GM12878 (cell line): ENCODE data around the gene ANKMY1. TPM values are rescaled to one million over a fixed set of nuclear protein-coding genes. Genes with fewer than 3 reads are reported as not detected.

ENCODE experiments used
- ATAC-seq: fragments of 200-7000 bp; cut with Tn5 transposase; 3 replicates; pipeline ENCODE4 v1.9.1; 2020; ENCODE audit warnings: mild to moderate bottlenecking, moderate library complexity
- BruUV-seq: library from RNA; stranded (reverse); fragments of 400-500 nt; replicated peaks from 2 replicates; lab custom pipeline; 2021; lab: Mats Ljungman, UMichigan
- CTCF ChIA-PET: fragments of 300-600 bp; sonication (Branson Sonifier 250); formaldehyde crosslinking; extraction: SDS; loops from one replicate; lab custom pipeline; 2021; ENCODE audit warnings: inconsistent platforms; lab: Yijun Ruan, JAX
- POLR2A ChIA-PET: fragments of 350-600 bp; formaldehyde crosslinking; extraction: SDS; loops from one replicate; lab custom pipeline; 2021; ENCODE audit warnings: inconsistent platforms; lab: Charles Lee
- RAD21 ChIA-PET: fragments of 300-600 bp; sonication (Branson Sonifier 250); formaldehyde crosslinking; loops from one replicate; lab custom pipeline; 2023; ENCODE audit warnings: antibody characterized with exemption; ENCODE audit not compliant: unreplicated experiment; lab: Charles Lee
- SMC1A ChIA-PET: fragments of 300-600 bp; sonication (Branson Sonifier 250); formaldehyde crosslinking; loops from one replicate; lab custom pipeline; 2023; ENCODE audit not compliant: unreplicated experiment, uncharacterized antibody; lab: Charles Lee
- DNase-seq: peaks from one replicate; pipeline ENCODE4 v3.0.0-alpha.2; 2011; ENCODE audit warnings: low read depth, low spot score
- FAIRE-seq: peaks from 3 replicates; lab custom pipeline; 2011; peaks lifted over from hg19 to GRCh38; lab: Jason Lieb, UNC
- H2AFZ ChIP-seq: 2 replicates; pipeline ENCODE4 v1.6.0; 2011; ENCODE audit warnings: low read depth, low read length, control low read depth; ENCODE audit not compliant: control insufficient read depth
- H3K27ac ChIP-seq: 2 replicates; pipeline ENCODE4 v1.5.1; 2011; ENCODE audit warnings: control low read depth; ENCODE audit not compliant: control insufficient read depth, insufficient read depth
- H3K27me3 ChIP-seq, 2 experiments: replicated peaks in 1 of 2; 2 replicates each; pipeline versions ENCODE4 v1.6.0 to v1.6.1; 2011; ENCODE audit warnings: low read length in 1 of 2; ENCODE audit not compliant: control insufficient read depth in 2 of 2, insufficient read depth in 2 of 2
- H3K36me3 ChIP-seq, 2 experiments: 2 replicates each; pipeline ENCODE4 v1.5.1; 2011; ENCODE audit warnings: low read length in 1 of 2; ENCODE audit not compliant: control insufficient read depth in 2 of 2, insufficient read depth in 2 of 2
- H3K4me1 ChIP-seq: 2 replicates; pipeline ENCODE4 v1.6.1; 2011; ENCODE audit warnings: mild to moderate bottlenecking, low read length, moderate library complexity, mixed read lengths; ENCODE audit not compliant: control insufficient read depth, insufficient read depth
- H3K4me2 ChIP-seq: 2 replicates; pipeline ENCODE4 v1.6.0; 2011; ENCODE audit warnings: control low read depth; ENCODE audit not compliant: control insufficient read depth, insufficient read depth
- H3K4me3 ChIP-seq: fragments of 200-600 bp; sonication (generic); 2 replicates; pipeline ENCODE4 v1.5.1; 2016
- H3K79me2 ChIP-seq: 2 replicates; pipeline ENCODE4 v1.6.0; 2011; ENCODE audit warnings: low read length; ENCODE audit not compliant: control insufficient read depth, insufficient read depth
- H3K9ac ChIP-seq: 2 replicates; pipeline ENCODE4 v1.8.0; 2011; ENCODE audit warnings: low read length, control low read depth, mixed read lengths; ENCODE audit not compliant: control insufficient read depth, insufficient read depth
- H3K9me3 ChIP-seq: replicated peaks from 3 replicates; pipeline ENCODE4 v1.5.1; 2011; ENCODE audit warnings: mild to moderate bottlenecking, low read length; ENCODE audit not compliant: control insufficient read depth, insufficient read depth
- H4K20me1 ChIP-seq: 2 replicates; pipeline ENCODE4 v1.6.0; 2011; ENCODE audit not compliant: control insufficient read depth, insufficient read depth
- E2F4 ChIP-seq: IDR thresholded peaks from 2 replicates; pipeline ENCODE4 v1.6.1; 2012; ENCODE audit warnings: low read depth, low read length, improper control_type of control experiment
- E2F8 ChIP-seq: fragments of 450-650 bp; IDR thresholded peaks from 2 replicates; pipeline ENCODE4 v1.6.1; 2018; ENCODE audit warnings: mild to moderate bottlenecking, low read depth, moderate library complexity; ENCODE audit not compliant: partially characterized antibody
- JUNB ChIP-seq: IDR thresholded peaks from 2 replicates; pipeline ENCODE4 v1.6.1; 2016; ENCODE audit warnings: antibody characterized with exemption, mild to moderate bottlenecking
- KDM1A ChIP-seq: fragments of 200-600 bp; sonication (generic); IDR thresholded peaks from 2 replicates; pipeline ENCODE4 v1.6.1; 2016; ENCODE audit warnings: borderline replicate concordance
- KLF5 ChIP-seq: fragments of 450-650 bp; IDR thresholded peaks from 2 replicates; pipeline ENCODE4 v1.6.1; 2014; ENCODE audit warnings: mild to moderate bottlenecking; ENCODE audit not compliant: partially characterized antibody
- MEF2A ChIP-seq: IDR thresholded peaks from 2 replicates; pipeline ENCODE4 v1.6.1; 2011; ENCODE audit warnings: low read depth, mild to moderate bottlenecking, low read length, moderate library complexity; ENCODE audit not compliant: insufficient read depth
- MLLT1 ChIP-seq: fragments of 450-650 bp; IDR thresholded peaks from 2 replicates; pipeline ENCODE4 v1.6.1; 2016; ENCODE audit warnings: mild to moderate bottlenecking
- SUZ12 ChIP-seq: fragments of 200-600 bp; sonication (generic); IDR thresholded peaks from one replicate; pipeline ENCODE4 v1.6.1; 2018; ENCODE audit warnings: antibody characterized with exemption, mild to moderate bottlenecking; ENCODE audit not compliant: unreplicated experiment
- ZNF217 ChIP-seq: fragments of 450-650 bp; IDR thresholded peaks from 2 replicates; pipeline ENCODE4 v1.6.1; 2017; ENCODE audit warnings: antibody characterized with exemption, mild to moderate bottlenecking
- ZNF274 ChIP-seq: IDR thresholded peaks from one replicate; pipeline ENCODE4 v1.8.0; 2011; ENCODE audit not compliant: insufficient read length, insufficient read depth
- WGBS: methylation state at CpG from one replicate; pipeline ENCODE4 v1.1.6; 2016; ENCODE audit warnings: low lambda C conversion rate; ENCODE audit not compliant: insufficient replicate concordance, insufficient coverage; ENCODE audit errors: missing lambda C conversion rate; 5-methylcytosine and 5-hydroxymethylcytosine counted together
- in situ Hi-C: fragments of 300-500 bp; cut with MboI; formaldehyde crosslinking; loops from 9 replicates; pipeline ENCODE4 v1.14.3; 2018; ENCODE audit warnings: mixed read lengths
- intact Hi-C: fragments of 100-400 bp; cut with micrococcal nuclease; formaldehyde crosslinking; loops from one replicate; pipeline ENCODE4 v1.14.2; 2022; ENCODE audit not compliant: unreplicated experiment
- polyA plus RNA-seq, 11 experiments: library from polyadenylated mRNA; depleted of rRNA in 4 of 11; unstranded in 6 of 11; stranded (reverse) in 5 of 11; fragments of >200 nt; fragmentation: Nextera tagmentation in 4 of 11; fragmentation: Illumina TruSeq in 1 of 11; extraction: Ambion mirVana in 4 of 11; extraction: Trizol in 1 of 11; gene quantifications; 1 replicate in 1 of 11; 2 replicates in 10 of 11; pipeline versions ENCODE4 v1.2.1 to v1.2.3, GENCODE V29; 2011 to 2016; ENCODE audit warnings: inconsistent platforms in 2 of 11, missing spikeins in 2 of 11, low read depth in 1 of 11
- total RNA-seq, 4 experiments: library from RNA; depleted of rRNA in 3 of 4; stranded (reverse); fragments of >200 nt in 3 of 4; fragmentation: Illumina TruSeq in 1 of 4; extraction: Trizol in 1 of 4; gene quantifications; 2 replicates each; pipeline versions ENCODE4 v1.2.1 to v1.2.3, GENCODE V29; 2013 to 2021

The ANKMY1 gene
- total and polyA plus RNA-seq, 10 of the 15 experiments (the other 5 are each of a cell fraction or from before 2014, with no cell fraction given), result 1.1 to 15.3 (median 11.1) TPM

GRCh38 chr2:240453461-240454105 is 104.2 kb downstream of the ANKMY1 start:
- Histone ChIP-seq H3K4me2 (no peak overlapping the region), H3K9me3 (no peaks in the 10 kb centered on the region), H3K4me1 (no peaks in the 10 kb centered on the region), H3K4me3 (no peak overlapping the region), H3K27me3 (peaks cover 11 to 12% of the 10 kb centered on the region in 2 experiments), H3K9ac (no peak overlapping the region), H3K79me2 (no peaks in the 10 kb centered on the region), H4K20me1 (no peaks in the 10 kb centered on the region), H3K36me3 (no peaks in the 10 kb centered on the region), H2AFZ (no peak overlapping the region), H3K27ac (no peak overlapping the region)
- in situ Hi-C loops (no loop called here), intact Hi-C loops (no loop called here)
- TF ChIP-seq ZNF274 (no peak), JUNB (no peak), KLF5 (no peak)
- BruUV-seq, result no TSS peak
- ChIA-PET CTCF (no interaction called here), RAD21 (no interaction called here), POLR2A (no interaction called here), SMC1A (no interaction called here)
- WGBS, result no CpG with 5 or more reads among the region's 81 CpGs
- ATAC-seq (no peak), DNase-seq (no peak), FAIRE-seq (no peak)

GRCh38 chr2:240452462-240453256 is 105.1 kb downstream of the ANKMY1 start:
- 3% methylated on average over 37 of the region's 103 CpGs for WGBS
- Histone ChIP-seq H3K4me3 (no peak overlapping the region), H3K27ac (no peak overlapping the region), H3K4me1 (no peaks in the 10 kb centered on the region), H2AFZ (no peak overlapping the region), H3K4me2 (0 out of 2 replicates have a peak overlapping the region, but pooled peaks have one; percentile 42), H3K9ac (no peak overlapping the region), H3K27me3 (peaks cover 11 to 12% of the 10 kb centered on the region in 2 experiments), H3K9me3 (no peaks in the 10 kb centered on the region), H4K20me1 (no peaks in the 10 kb centered on the region), H3K36me3 (no peaks in the 10 kb centered on the region), H3K79me2 (no peaks in the 10 kb centered on the region)
- in situ Hi-C loops (no loop called here), intact Hi-C loops (no loop called here)
- ChIA-PET POLR2A (no interaction called here), RAD21 (no interaction called here), SMC1A (no interaction called here), CTCF (no interaction called here)
- no TSS peak for BruUV-seq
- TF ChIP-seq E2F8 (no peak), E2F4 (no peak), MLLT1 (no peak), SUZ12 (peak; percentile 88), MEF2A (no peak), KDM1A (no peak), ZNF217 (no peak)
- DNase-seq, result no peak
- ATAC-seq, result peak; percentile 30; the same call in 2 of the 3 replicates
- no peak for FAIRE-seq
